Psoas muscle (tissue), 8 donors: ENCODE data around the gene SNCA. TPM values are rescaled to one million over a fixed set of nuclear protein-coding genes. Genes with fewer than 3 reads are reported as not detected.

Experiments
- ATAC-seq, 4 donors: fragments of 200-7000 bp; cut with Tn5 transposase; one replicate each; pipeline ENCODE4 v1.9.1; 2020; ENCODE audit warnings: moderate library complexity in 3 of 4, mild to moderate bottlenecking in 2 of 4
- DNase-seq, 2 donors: peaks; one replicate each; pipeline ENCODE4 v3.0.0-alpha.2; 2020
- H3K27ac ChIP-seq: fragments of 200-600 bp; one replicate; pipeline ENCODE4 v1.8.0; 2022
- H3K27me3 ChIP-seq, 3 donors: fragments of 200-600 bp in 1 of 3; one replicate each; pipeline versions ENCODE4 v1.6.1 to v1.8.0; 2013 to 2022; ENCODE audit warnings: low read length in 2 of 3, mild to moderate bottlenecking in 2 of 3, moderate library complexity in 1 of 3; ENCODE audit not compliant: insufficient read depth in 3 of 3
- H3K36me3 ChIP-seq, 2 donors: fragments of 200-600 bp in 1 of 2; one replicate each; pipeline versions ENCODE4 v1.6.1 to v1.8.0; 2013 to 2022; ENCODE audit warnings: low read depth in 1 of 2, mild to moderate bottlenecking in 1 of 2, moderate library complexity in 1 of 2; ENCODE audit not compliant: insufficient read depth in 1 of 2
- H3K4me1 ChIP-seq: fragments of 200-600 bp; one replicate; pipeline ENCODE4 v1.8.0; 2022
- H3K4me3 ChIP-seq: fragments of 200-600 bp; one replicate; pipeline ENCODE4 v1.8.0; 2022; ENCODE audit warnings: mild to moderate bottlenecking
- H3K9me3 ChIP-seq: fragments of 200-600 bp; one replicate; pipeline ENCODE4 v1.8.0; 2022
- WGBS, 3 donors: extraction: QIAGEN DNeasy Blood & Tissue Kit; methylation state at CpG; one replicate each; pipeline versions ENCODE4 v1.1.6 to v1.1.7; 2013; 5-methylcytosine and 5-hydroxymethylcytosine counted together
- intact Hi-C, 2 donors: fragments of 100-400 bp; cut with DNase I; formaldehyde crosslinking; loops; one replicate each; pipeline versions ENCODE4 v1.11.0 to v1.14.2; 2022
- polyA plus RNA-seq, 3 donors: library from polyadenylated mRNA; stranded (reverse); fragments of 200-250 nt; gene quantifications; one replicate each; pipeline ENCODE4 v1.2.3, GENCODE V29; 2013
- total RNA-seq, 4 donors: library from RNA; stranded (reverse); fragmentation: NEBNext Ultra II Directional in 2 of 4; extraction: Animal tissue kit (Norgen Biotek cat#: 25700) in 2 of 4; gene quantifications; one replicate each; pipeline versions ENCODE4 v1.2.1 to v1.2.4, GENCODE V29; 2021 to 2023
- TF ChIP-seq, protein P1 (sequence below): fragments of 200-600 bp; IDR thresholded peaks from one replicate; pipeline ENCODE4 v1.8.0; 2022; ENCODE audit warnings: antibody characterized with exemption
- donor health status: healthy with polysubstance abuse.
- donor health status: DM: no; HTN: no; CAD: no; lungs with moderate emphysema.
- donor health status: Bipolar disorder and iron deficiency.
- donor health status: healthy.
- donor health status: DM: yes; HTN: yes; CAD: no.
- donor health status: DM: no; HTN: no; CAD: no.
- donor health status: DM: no; HTN: no; CAD: no.
- donor health status: DM: yes; HTN: yes; CAD: no.

Gene SNCA
- total and polyA plus RNA-seq, 7 donors, result 0.27 to 4.6 (median 0.83) TPM

DNA sequence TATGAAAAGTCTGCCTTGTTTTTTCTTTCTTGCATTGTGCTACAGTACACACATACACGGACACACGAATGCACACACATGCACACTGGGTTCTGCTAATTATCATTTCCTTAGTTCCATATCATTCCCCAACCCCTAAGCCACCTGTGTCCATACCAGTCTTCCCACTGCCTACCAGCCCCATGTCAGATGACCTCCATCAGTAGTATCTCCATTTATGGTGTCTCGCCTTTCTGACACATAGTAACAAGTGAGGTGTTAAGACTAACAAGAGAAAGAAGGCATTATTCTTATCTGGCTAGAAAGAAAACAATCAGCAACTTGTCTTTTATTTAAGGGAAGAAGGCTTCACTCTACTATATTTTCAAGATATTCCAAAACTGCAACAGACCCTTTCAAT is 67.1 kb downstream of the SNCA start:
- no peak for ATAC-seq
- TF ChIP-seq, protein P1, sequence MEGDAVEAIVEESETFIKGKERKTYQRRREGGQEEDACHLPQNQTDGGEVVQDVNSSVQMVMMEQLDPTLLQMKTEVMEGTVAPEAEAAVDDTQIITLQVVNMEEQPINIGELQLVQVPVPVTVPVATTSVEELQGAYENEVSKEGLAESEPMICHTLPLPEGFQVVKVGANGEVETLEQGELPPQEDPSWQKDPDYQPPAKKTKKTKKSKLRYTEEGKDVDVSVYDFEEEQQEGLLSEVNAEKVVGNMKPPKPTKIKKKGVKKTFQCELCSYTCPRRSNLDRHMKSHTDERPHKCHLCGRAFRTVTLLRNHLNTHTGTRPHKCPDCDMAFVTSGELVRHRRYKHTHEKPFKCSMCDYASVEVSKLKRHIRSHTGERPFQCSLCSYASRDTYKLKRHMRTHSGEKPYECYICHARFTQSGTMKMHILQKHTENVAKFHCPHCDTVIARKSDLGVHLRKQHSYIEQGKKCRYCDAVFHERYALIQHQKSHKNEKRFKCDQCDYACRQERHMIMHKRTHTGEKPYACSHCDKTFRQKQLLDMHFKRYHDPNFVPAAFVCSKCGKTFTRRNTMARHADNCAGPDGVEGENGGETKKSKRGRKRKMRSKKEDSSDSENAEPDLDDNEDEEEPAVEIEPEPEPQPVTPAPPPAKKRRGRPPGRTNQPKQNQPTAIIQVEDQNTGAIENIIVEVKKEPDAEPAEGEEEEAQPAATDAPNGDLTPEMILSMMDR, result no peak

DNA sequence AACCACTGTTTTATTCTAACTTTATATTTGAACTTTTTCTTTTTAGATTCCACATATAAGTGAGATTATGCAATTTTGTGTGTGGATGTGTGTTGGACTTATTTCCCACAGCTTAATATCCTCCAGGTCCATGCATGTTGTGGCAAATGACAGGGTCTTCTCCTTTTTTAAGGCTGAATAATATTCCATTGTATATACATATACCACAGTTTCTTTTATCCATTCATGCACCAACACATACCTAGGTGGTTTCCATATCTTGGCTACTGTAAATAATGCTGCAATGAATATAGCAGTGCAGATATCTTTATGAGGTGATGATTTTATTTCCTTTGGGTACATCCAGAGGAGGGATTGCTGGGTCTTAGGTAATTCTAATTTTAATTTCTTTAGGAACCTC is 69.0 kb downstream of the SNCA start:
- Histone ChIP-seq H3K36me3 (no peaks in the 10 kb centered on the region), H3K4me1 (no peaks in the 10 kb centered on the region), H3K9me3 (no peaks in the 10 kb centered on the region), H3K4me3 (no peak overlapping the region), H3K27ac (no peak overlapping the region), H3K27me3 (no peaks in the 10 kb centered on the region)
- no peak for DNase-seq
- no peak for ATAC-seq
- TF ChIP-seq, protein P1, result no peak
- intact Hi-C loops, result no loop called here

More for the DNA sequence above, 67.1 kb downstream of the SNCA start:
- H3K4me1 ChIP-seq, result no peaks in the 10 kb centered on the region
- DNase-seq, result no peak
- 85 to 91% (median 89%) methylated on average over 3 of the region's 3 CpGs for WGBS, 3 donors
- H3K27me3 ChIP-seq, result no peaks in the 10 kb centered on the region
- no peaks in the 10 kb centered on the region for H3K36me3 ChIP-seq
- no peaks in the 10 kb centered on the region for H3K9me3 ChIP-seq
- H3K4me3 ChIP-seq, result no peak overlapping the region
- no peak overlapping the region for H3K27ac ChIP-seq
- intact Hi-C loops, result no loop called here

DNA sequence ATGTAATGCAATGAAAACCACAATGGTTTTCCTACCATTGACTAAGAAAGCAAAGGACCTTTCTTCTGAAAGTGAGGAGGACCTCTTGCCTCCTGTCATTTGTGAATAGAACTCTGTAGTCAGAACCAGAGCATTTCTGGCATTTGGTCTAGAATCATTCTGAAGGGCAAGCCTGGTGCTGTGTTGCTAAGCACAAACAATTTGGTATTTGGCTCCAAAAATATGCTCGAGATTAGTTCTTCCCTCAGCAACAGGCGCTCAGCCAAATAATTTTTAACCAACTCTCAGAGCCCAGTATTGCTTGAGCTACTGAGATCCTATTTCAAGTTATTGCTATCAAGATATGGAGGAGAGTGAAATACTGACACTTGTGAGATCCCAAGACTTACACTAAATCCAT is 71.0 kb downstream of the SNCA start:
- Histone ChIP-seq H3K27ac (no peak overlapping the region), H3K4me1 (no peaks in the 10 kb centered on the region), H3K4me3 (no peak overlapping the region), H3K36me3 (no peaks in the 10 kb centered on the region), H3K9me3 (no peaks in the 10 kb centered on the region), H3K27me3 (no peaks in the 10 kb centered on the region)
- TF ChIP-seq, protein P1, result no peak
- no peak for ATAC-seq
- WGBS, 3 donors, result 4 to 10% (median 7%) methylated on average over 2 of the region's 2 CpGs
- intact Hi-C loops, result no loop called here
- DNase-seq, result no peak

DNA sequence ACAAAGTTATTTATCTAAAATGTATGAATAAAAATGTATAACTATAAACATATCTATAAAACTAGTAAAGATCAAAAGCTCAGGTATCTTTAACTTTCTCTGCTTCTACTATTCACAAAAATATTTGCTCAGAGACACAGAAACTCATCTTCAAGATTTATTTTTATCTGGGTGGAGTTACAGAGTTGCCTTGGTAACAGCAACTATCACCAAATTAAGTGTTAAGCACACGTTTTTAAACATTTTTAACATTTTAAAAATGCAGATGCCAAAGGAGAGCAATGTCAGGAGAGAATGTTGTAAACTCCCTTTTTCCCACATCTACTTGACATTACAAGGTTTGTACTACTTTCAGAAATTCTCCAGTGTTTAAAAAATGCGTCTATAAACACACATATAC is 71.4 kb downstream of the SNCA start:
- no peaks in the 10 kb centered on the region for H3K27me3 ChIP-seq
- intact Hi-C loops, result no loop called here
- no peaks in the 10 kb centered on the region for H3K4me1 ChIP-seq
- TF ChIP-seq, protein P1, result no peak
- WGBS, 3 donors, result 13 to 19% (median 15%) methylated on average over 2 of the region's 2 CpGs
- H3K27ac ChIP-seq, result no peak overlapping the region
- no peaks in the 10 kb centered on the region for H3K9me3 ChIP-seq
- H3K36me3 ChIP-seq, result no peaks in the 10 kb centered on the region
- H3K4me3 ChIP-seq, result no peak overlapping the region
- ATAC-seq (no peak), DNase-seq (no peak)

DNA sequence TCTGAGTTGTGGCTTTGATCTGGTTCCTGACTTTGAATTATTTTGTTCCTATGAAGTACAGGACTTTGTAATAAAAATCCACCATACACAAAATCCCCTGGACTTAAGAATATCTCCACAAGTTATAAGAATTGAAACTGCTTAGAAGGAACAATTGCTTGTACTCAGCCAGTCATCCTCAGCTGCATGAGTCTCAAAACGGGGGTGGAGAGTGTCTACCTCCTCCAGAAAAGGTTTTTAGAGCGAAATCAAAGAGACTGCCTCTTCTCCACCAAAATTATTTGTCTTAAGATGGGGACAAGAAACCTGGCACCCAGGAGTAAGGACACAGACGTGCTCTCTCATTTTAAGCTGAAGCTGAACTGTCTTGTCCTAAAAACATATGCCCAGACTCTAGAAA is 74.7 kb downstream of the SNCA start:
- H3K4me3 ChIP-seq, result no peak overlapping the region
- no peaks in the 10 kb centered on the region for H3K9me3 ChIP-seq
- no peak for DNase-seq
- H3K27me3 ChIP-seq, result no peaks in the 10 kb centered on the region
- TF ChIP-seq, protein P1, result no peak
- intact Hi-C loops, result no loop called here
- 81 to 89% (median 89%) methylated on average over 3 of the region's 3 CpGs for WGBS, 3 donors
- no peak for ATAC-seq
- no peak overlapping the region for H3K27ac ChIP-seq
- H3K4me1 ChIP-seq, result no peaks in the 10 kb centered on the region
- no peaks in the 10 kb centered on the region for H3K36me3 ChIP-seq
